Activated T-cell treated with anti-CD3 and anti-CD28 coated beads, Interleukin-2, amount 50 U/mL, for 4 hours (primary cell): ENCODE results near the gene ETF1. TPM values are rescaled to one million over a fixed set of nuclear protein-coding genes. Genes with fewer than 3 reads are reported as not detected.
"Not testable (repeated sequence)": the region's sequence is repeated elsewhere in the genome, so short reads cannot be mapped to it uniquely, and the experiment has no call there.

ENCODE experiments used
- ATAC-seq, 2 donors: fragments of 200-7000 bp; cut with Tn5 transposase; one replicate each; pipeline ENCODE4 v1.10.0; 2021
- DNase-seq: peaks from one replicate; pipeline ENCODE4 v3.0.0-alpha.2; 2020
- H3K27me3 Mint-ChIP-seq: one replicate; pipeline ENCODE4 v1.8.0; 2021; ENCODE audit warnings: low read depth, mixed read lengths
- H3K36me3 Mint-ChIP-seq: one replicate; pipeline ENCODE4 v1.8.0; 2022; ENCODE audit warnings: mixed read lengths; ENCODE audit not compliant: insufficient read depth
- H3K4me1 Mint-ChIP-seq: one replicate; pipeline ENCODE4 v1.8.0; 2021; ENCODE audit warnings: low read depth, mixed read lengths
- H3K4me3 Mint-ChIP-seq: one replicate; pipeline ENCODE4 v1.8.0; 2021; ENCODE audit warnings: mild to moderate bottlenecking, moderate library complexity, mixed read lengths
- H3K9me3 Mint-ChIP-seq: one replicate; pipeline ENCODE4 v1.8.0; 2021; ENCODE audit warnings: mixed read lengths
- total RNA-seq, 3 donors: library from RNA; stranded (reverse); gene quantifications; one replicate each; pipeline ENCODE4 v1.2.1, GENCODE V29; 2021

ETF1 gene
- total RNA-seq, 3 donors from 2014 or later: 261 to 279 (median 270) TPM

- H3K4me3 Mint-ChIP-seq: no peak overlapping the region
Measured at GRCh38 chr5:138528744-138529469, 14.1 kb downstream of the ETF1 start.

GRCh38 chr5:138528208-138528607 is 14.8 kb downstream of the ETF1 start:
- no peak overlapping the region for H3K4me3 Mint-ChIP-seq

More at GRCh38 chr5:138528744-138529469, 14.1 kb downstream of the ETF1 start:
- ATAC-seq (no peak), DNase-seq (no peak)
- no peaks in the 10 kb centered on the region for H3K27me3 Mint-ChIP-seq
- peaks cover 44% of the 10 kb centered on the region for H3K4me1 Mint-ChIP-seq
- H3K36me3 Mint-ChIP-seq: peaks cover 22% of the 10 kb centered on the region
- H3K9me3 Mint-ChIP-seq: no peaks in the 10 kb centered on the region

GRCh38 chr5:138527170-138527569 is 15.9 kb downstream of the ETF1 start:
- Mint-ChIP-seq H3K4me3 (no peak overlapping the region), H3K36me3 (peaks cover 14% of the 10 kb centered on the region), H3K9me3 (no peaks in the 10 kb centered on the region), H3K27me3 (no peaks in the 10 kb centered on the region), H3K4me1 (peaks cover 33% of the 10 kb centered on the region)
- ATAC-seq (no peak), DNase-seq (no peak)

More at GRCh38 chr5:138528208-138528607, 14.8 kb downstream of the ETF1 start:
- H3K4me1 Mint-ChIP-seq: peaks cover 41% of the 10 kb centered on the region
- ATAC-seq (no peak), DNase-seq (no peak)
- H3K36me3 Mint-ChIP-seq: peaks cover 18% of the 10 kb centered on the region
- H3K27me3 Mint-ChIP-seq: no peaks in the 10 kb centered on the region
- H3K9me3 Mint-ChIP-seq: no peaks in the 10 kb centered on the region

- H3K27me3 Mint-ChIP-seq: no peaks in the 10 kb centered on the region
- H3K9me3 Mint-ChIP-seq: no peaks in the 10 kb centered on the region
- peaks cover 13% of the 10 kb centered on the region for H3K36me3 Mint-ChIP-seq
- H3K4me3 Mint-ChIP-seq: no peak overlapping the region
- ATAC-seq: no peak
- peaks cover 22% of the 10 kb centered on the region for H3K4me1 Mint-ChIP-seq
- DNase-seq: no peak
Measured at GRCh38 chr5:138523406-138523805, 19.6 kb downstream of the ETF1 start.

GRCh38 chr5:138520971-138521370 is 22.1 kb downstream of the ETF1 start:
- Mint-ChIP-seq H3K27me3 (no peaks in the 10 kb centered on the region), H3K4me1 (peaks cover 14% of the 10 kb centered on the region), H3K36me3 (peaks cover 15% of the 10 kb centered on the region), H3K9me3 (no peaks in the 10 kb centered on the region), H3K4me3 (no peak overlapping the region)
- ATAC-seq (peak in 1 of 2 donors; percentile 21), DNase-seq (no peak)

- Mint-ChIP-seq H3K36me3 (peaks cover 34% of the 10 kb centered on the region), H3K9me3 (no peaks in the 10 kb centered on the region), H3K4me1 (peaks cover 9% of the 10 kb centered on the region), H3K4me3 (no peak overlapping the region), H3K27me3 (no peaks in the 10 kb centered on the region)
- no peak for ATAC-seq
- DNase-seq: no peak
Measured at GRCh38 chr5:138517437-138517836, 25.6 kb downstream of the ETF1 start.

- Mint-ChIP-seq H3K4me3 (no peak overlapping the region), H3K9me3 (no peaks in the 10 kb centered on the region), H3K36me3 (peaks cover 30% of the 10 kb centered on the region), H3K4me1 (peaks cover 4% of the 10 kb centered on the region), H3K27me3 (no peaks in the 10 kb centered on the region)
- ATAC-seq: no peak
- DNase-seq: no peak
Measured at GRCh38 chr5:138515556-138516245, 27.3 kb downstream of the ETF1 start.

- no peak overlapping the region for H3K4me3 Mint-ChIP-seq
- ATAC-seq (no peak), DNase-seq (no peak)
- H3K9me3 Mint-ChIP-seq: no peaks in the 10 kb centered on the region
- H3K4me1 Mint-ChIP-seq: peaks cover 2% of the 10 kb centered on the region
- peaks cover 37% of the 10 kb centered on the region for H3K36me3 Mint-ChIP-seq
- H3K27me3 Mint-ChIP-seq: no peaks in the 10 kb centered on the region
Measured at GRCh38 chr5:138514021-138514420, 29.0 kb downstream of the ETF1 start.

GRCh38 chr5:138508958-138509357 is 34.1 kb downstream of the ETF1 start:
- H3K9me3 Mint-ChIP-seq: no peaks in the 10 kb centered on the region
- no peaks in the 10 kb centered on the region for H3K27me3 Mint-ChIP-seq
- no peak overlapping the region for H3K4me3 Mint-ChIP-seq
- H3K36me3 Mint-ChIP-seq: peaks cover 36% of the 10 kb centered on the region
- no peak for ATAC-seq
- H3K4me1 Mint-ChIP-seq: no peaks in the 10 kb centered on the region
- DNase-seq: no peak

GRCh38 chr5:138507485-138507884 is 35.6 kb downstream of the ETF1 start:
- DNase-seq, H3K4me1 Mint-ChIP-seq, H3K9me3 Mint-ChIP-seq, H3K4me3 Mint-ChIP-seq, H3K27me3 Mint-ChIP-seq, ATAC-seq: not testable (repeated sequence)
- peaks cover 25% of the 10 kb centered on the region for H3K36me3 Mint-ChIP-seq

- peaks cover 25% of the 10 kb centered on the region for H3K36me3 Mint-ChIP-seq
- no peak overlapping the region for H3K4me3 Mint-ChIP-seq
- DNase-seq (no peak), ATAC-seq (no peak)
- H3K4me1 Mint-ChIP-seq: no peaks in the 10 kb centered on the region
- H3K27me3 Mint-ChIP-seq: no peaks in the 10 kb centered on the region
- H3K9me3 Mint-ChIP-seq: no peaks in the 10 kb centered on the region
Measured at GRCh38 chr5:138506370-138507306, 36.4 kb downstream of the ETF1 start.

GRCh38 chr5:138504799-138505198 is 38.2 kb downstream of the ETF1 start:
- H3K4me1 Mint-ChIP-seq: no peaks in the 10 kb centered on the region
- H3K27me3 Mint-ChIP-seq: no peaks in the 10 kb centered on the region
- ATAC-seq (no peak), DNase-seq (no peak)
- H3K36me3 Mint-ChIP-seq: peaks cover 19% of the 10 kb centered on the region
- no peaks in the 10 kb centered on the region for H3K9me3 Mint-ChIP-seq
- H3K4me3 Mint-ChIP-seq: no peak overlapping the region

- no peak overlapping the region for H3K4me3 Mint-ChIP-seq
- peak; percentile 70 to 73 for ATAC-seq
- H3K4me1 Mint-ChIP-seq: no peaks in the 10 kb centered on the region
- H3K9me3 Mint-ChIP-seq: no peaks in the 10 kb centered on the region
- H3K36me3 Mint-ChIP-seq: peaks cover 12% of the 10 kb centered on the region
- DNase-seq: no peak
- no peaks in the 10 kb centered on the region for H3K27me3 Mint-ChIP-seq
Measured at GRCh38 chr5:138503487-138504270, 39.4 kb downstream of the ETF1 start.
